Common myeloid progenitor, CD34-positive (primary cell): ENCODE measurements around the gene RBMS2.

Experiments used
- CTCF ChIA-PET: fragments of 350-600 bp; sonication (Branson Sonifier 250); formaldehyde crosslinking; loops from one replicate; lab custom pipeline; 2021; ENCODE audit warnings: antibody characterized with exemption; lab: Charles Lee
- POLR2A ChIA-PET: fragments of 350-600 bp; sonication (Branson Sonifier 250); formaldehyde crosslinking; loops from one replicate; lab custom pipeline; 2021; ENCODE audit warnings: antibody characterized with exemption; lab: Charles Lee
- DNase-seq, 3 donors: peaks; one replicate each; pipeline versions ENCODE4 v3.0.0 to v3.0.0-alpha.2; 2013
- H3K27ac ChIP-seq, 2 experiments: 1 replicate in 1 of 2; 2 replicates in 1 of 2; pipeline ENCODE4 v1.7.0; 2013; ENCODE audit warnings: inconsistent platforms in 2 of 2, low read length in 2 of 2, mild to moderate bottlenecking in 2 of 2, low read depth in 1 of 2, moderate library complexity in 1 of 2; ENCODE audit not compliant: severe bottlenecking in 2 of 2, insufficient read depth in 1 of 2, poor library complexity in 1 of 2
- H3K27me3 ChIP-seq, 5 experiments: replicated peaks in 2 of 5; 1 replicate in 3 of 5; 2 replicates in 2 of 5; pipeline versions ENCODE4 v1.6.1 to v1.7.0; 2013; ENCODE audit warnings: low read length in 4 of 5, mild to moderate bottlenecking in 2 of 5, moderate library complexity in 2 of 5, inconsistent platforms in 1 of 5; ENCODE audit not compliant: insufficient read depth in 5 of 5, control insufficient read depth in 4 of 5
- H3K36me3 ChIP-seq, 4 experiments: 1 replicate in 2 of 4; 2 replicates in 2 of 4; pipeline versions ENCODE4 v1.6.1 to v1.7.0; 2013; ENCODE audit warnings: low read length in 3 of 4, control low read depth in 1 of 4, mild to moderate bottlenecking in 1 of 4; ENCODE audit not compliant: control insufficient read depth in 4 of 4, insufficient read depth in 4 of 4
- H3K4me1 ChIP-seq, 4 experiments: 1 replicate in 3 of 4; 2 replicates in 1 of 4; pipeline versions ENCODE4 v1.6.1 to v1.7.1; 2013; ENCODE audit warnings: low read length in 3 of 4, mild to moderate bottlenecking in 3 of 4, control low read depth in 1 of 4, inconsistent platforms in 1 of 4, moderate library complexity in 1 of 4; ENCODE audit not compliant: control insufficient read depth in 4 of 4, insufficient read depth in 4 of 4; ENCODE audit errors: control extremely low read depth in 1 of 4
- H3K4me3 ChIP-seq, 7 experiments: 1 replicate in 4 of 7; 2 replicates in 3 of 7; pipeline versions ENCODE4 v1.5.1 to v1.7.0; 2013; ENCODE audit warnings: mild to moderate bottlenecking in 7 of 7, low read length in 6 of 7, moderate library complexity in 6 of 7, inconsistent platforms in 2 of 7, low read depth in 2 of 7, control low read depth in 1 of 7; ENCODE audit not compliant: insufficient read depth in 4 of 7, control insufficient read depth in 1 of 7; ENCODE audit errors: extremely low read depth in 1 of 7
- H3K9me3 ChIP-seq, 5 experiments: 1 replicate in 4 of 5; 2 replicates in 1 of 5; pipeline versions ENCODE4 v1.6.1 to v1.7.1; 2013; ENCODE audit warnings: low read length in 4 of 5, mild to moderate bottlenecking in 2 of 5, inconsistent platforms in 1 of 5, low read depth in 1 of 5, moderate library complexity in 1 of 5; ENCODE audit not compliant: control insufficient read depth in 4 of 5, insufficient read depth in 2 of 5; ENCODE audit errors: control extremely low read depth in 1 of 5
- WGBS: methylation state at CpG from one replicate; pipeline ENCODE4 v1.1.5; 2013; ENCODE audit not compliant: insufficient coverage; 5-methylcytosine and 5-hydroxymethylcytosine counted together

Gene RBMS2

DNA sequence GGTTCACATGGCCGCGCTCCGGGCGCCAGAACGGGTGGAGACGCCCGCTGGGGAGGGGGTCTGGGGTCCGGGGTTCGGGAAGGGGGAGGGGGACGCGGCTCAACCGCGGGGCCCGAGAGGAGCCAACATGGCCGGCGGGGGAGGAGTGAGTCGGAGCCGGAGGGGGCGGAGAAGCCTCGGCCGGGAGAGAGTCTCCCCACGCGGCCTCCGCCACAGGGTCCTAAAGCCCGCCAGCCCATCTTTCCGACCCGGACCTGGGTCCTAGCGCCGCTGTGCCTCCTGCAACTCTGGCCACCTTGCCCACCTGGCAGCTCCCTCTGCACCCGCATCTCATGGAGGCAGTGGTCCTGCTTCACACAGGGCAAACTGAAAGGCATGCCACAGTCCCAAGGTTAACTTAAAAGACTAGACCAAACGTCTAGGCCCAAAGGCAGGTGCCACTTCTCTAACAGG lies 108.6 kb downstream of the RBMS2 start, which contains the start of gene BAZ2A:
Gene BAZ2A, minus strand, starts transcription at position 147 of the 453 bp plus-strand sequence. CDS start 12,796 bp downstream, outside the sequence.
- WGBS, result 2% methylated on average over 20 of the region's 31 CpGs
- Histone ChIP-seq H3K4me3 (peak within 1 kb of the TSS; percentile 87 to 99 (median 96)), H3K4me1 (peaks cover 30 to 66% (median 64%) of the 10 kb centered on the region in 4 experiments), H3K36me3 (peaks cover 0 to 12% (median 2%) of the 10 kb centered on the region in 4 experiments), H3K27ac (peak within 1 kb of the TSS; percentile 90 to 96), H3K9me3 (no peaks in the 10 kb centered on the region), H3K27me3 (no peaks in the 10 kb centered on the region)
- ChIA-PET CTCF (interaction anchor here (0.7 to 19.7 kb wide), 4 partner anchors 23 to 116 kb away, joined by 3 to 316 read pairs (median 4); no protein-coding TSS in a partner anchor), POLR2A (interaction anchor here (0.8 kb wide), 1 partner anchor 19 kb away, joined by 4 read pairs; no protein-coding TSS in a partner anchor)
- peak; percentile 77 to 91 (median 86) for DNase-seq

DNA sequence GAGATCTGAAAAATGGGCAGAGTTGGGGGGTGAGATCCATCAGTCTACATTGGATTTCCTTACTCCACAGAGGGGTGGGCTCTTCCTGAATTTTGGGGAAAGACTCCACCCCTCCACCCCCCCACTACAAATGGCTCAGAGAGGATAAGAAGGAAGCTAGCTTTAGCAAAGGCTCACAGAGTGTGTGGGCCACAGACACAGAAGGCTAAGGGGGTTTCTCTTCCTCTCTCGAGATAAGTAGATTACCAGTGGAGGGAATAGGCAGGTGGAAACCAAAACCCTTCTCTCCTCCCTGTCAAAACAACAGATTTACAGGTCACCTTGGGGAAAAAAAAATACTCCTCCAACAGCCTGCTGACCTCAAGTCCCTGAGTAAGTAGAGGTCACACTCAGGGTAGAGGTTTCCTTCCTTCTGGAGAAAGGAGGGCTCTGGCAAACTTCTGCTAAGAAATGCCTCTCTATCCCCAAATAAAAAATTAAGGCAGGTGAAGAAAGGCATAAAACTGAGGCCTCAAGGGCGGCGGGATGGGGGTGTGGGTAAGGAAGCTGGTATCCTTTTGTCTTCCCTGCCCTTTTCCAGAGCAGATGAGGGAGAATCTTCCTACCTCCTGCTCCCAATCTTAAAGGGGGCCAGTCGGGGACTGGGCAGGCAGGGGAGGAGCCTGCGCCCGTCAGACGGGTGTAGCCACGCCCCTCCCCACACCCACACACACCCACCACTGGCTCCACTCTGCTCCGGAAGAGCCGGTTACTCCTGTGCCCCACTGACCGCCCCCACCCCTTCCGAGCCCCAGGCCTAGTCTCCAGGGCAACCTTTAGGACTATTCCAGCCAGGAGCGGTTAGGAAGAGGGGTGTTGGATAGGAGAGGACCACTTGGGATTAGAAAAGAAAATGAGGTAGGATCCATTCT lies 110.4 kb downstream of the RBMS2 start:
- H3K4me1 ChIP-seq, result peaks cover 26 to 79% (median 74%) of the 10 kb centered on the region in 4 experiments
- peak in 2 of 3 donors; percentile 45 to 55 for DNase-seq
- peak overlapping the region in 5 of 7 experiments; percentile 11 to 63 (median 52) for H3K4me3 ChIP-seq
- ChIA-PET CTCF (interaction anchor here (0.9 to 19.7 kb wide), 2 partner anchors 25 to 34 kb away, joined by 3 to 316 read pairs; no protein-coding TSS in a partner anchor), POLR2A (interaction anchor here (0.6 kb wide), 1 partner anchor 484 kb away, joined by 3 read pairs; no protein-coding TSS in a partner anchor)
- peak overlapping the region; percentile 25 to 54 for H3K27ac ChIP-seq
- no peaks in the 10 kb centered on the region for H3K27me3 ChIP-seq
- 3% methylated on average over 7 of the region's 13 CpGs for WGBS
- H3K9me3 ChIP-seq, result no peaks in the 10 kb centered on the region
- peaks cover 0 to under 1% (median 0%) of the 10 kb centered on the region in 4 experiments for H3K36me3 ChIP-seq

DNA sequence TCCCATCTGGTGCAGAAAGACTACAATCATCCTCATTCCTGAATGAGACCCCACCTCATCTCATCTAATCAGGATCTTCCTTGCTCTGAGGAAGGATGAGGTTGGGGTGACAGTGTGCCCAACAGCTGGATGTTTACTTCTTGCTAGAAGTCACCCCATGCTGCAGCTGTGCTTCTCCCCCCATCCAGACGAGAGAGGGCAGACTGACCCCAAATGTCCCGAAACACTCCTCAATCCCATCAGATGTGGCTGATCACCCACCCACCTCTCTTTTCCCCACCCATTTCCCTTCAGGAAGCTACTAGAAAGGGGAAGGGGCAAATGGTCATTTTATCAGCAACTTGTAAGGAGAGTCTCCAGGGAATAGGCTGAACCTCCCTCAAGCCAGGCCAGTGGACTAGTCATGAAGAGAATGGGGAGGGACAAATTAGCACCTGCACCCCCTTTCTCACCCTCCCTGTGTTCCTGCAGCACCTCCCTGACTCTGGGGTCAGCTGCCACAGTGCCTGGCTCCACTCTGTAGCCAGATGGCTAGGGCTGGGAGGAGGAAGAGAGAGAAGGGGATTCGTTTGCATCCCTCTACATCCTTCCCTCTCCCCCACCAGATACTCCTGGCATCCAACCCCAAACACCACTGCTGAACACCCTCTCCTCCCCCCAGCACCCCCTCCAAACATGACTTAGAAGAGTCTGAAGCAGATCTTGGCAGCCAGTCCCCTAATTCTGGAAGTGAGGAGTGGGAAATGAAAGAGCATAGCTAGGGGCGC lies 111.3 kb downstream of the RBMS2 start:
- Histone ChIP-seq H3K27me3 (no peaks in the 10 kb centered on the region), H3K27ac (peak overlapping the region; percentile 25 to 89), H3K36me3 (peaks cover under 1 to 8% (median 2%) of the 10 kb centered on the region in 4 experiments), H3K9me3 (no peaks in the 10 kb centered on the region), H3K4me1 (peaks cover 31 to 86% (median 73%) of the 10 kb centered on the region in 4 experiments), H3K4me3 (peak overlapping the region in 5 of 7 experiments; percentile 11 to 95 (median 63))
- ChIA-PET POLR2A (no interaction called here), CTCF (interaction anchor here (0.9 to 19.7 kb wide), 4 partner anchors 10 to 119 kb away, joined by 3 to 316 read pairs (median 4); no protein-coding TSS in a partner anchor)
- no peak for DNase-seq
- WGBS, result no CpG with 5 or more reads among the region's 4 CpGs

DNA sequence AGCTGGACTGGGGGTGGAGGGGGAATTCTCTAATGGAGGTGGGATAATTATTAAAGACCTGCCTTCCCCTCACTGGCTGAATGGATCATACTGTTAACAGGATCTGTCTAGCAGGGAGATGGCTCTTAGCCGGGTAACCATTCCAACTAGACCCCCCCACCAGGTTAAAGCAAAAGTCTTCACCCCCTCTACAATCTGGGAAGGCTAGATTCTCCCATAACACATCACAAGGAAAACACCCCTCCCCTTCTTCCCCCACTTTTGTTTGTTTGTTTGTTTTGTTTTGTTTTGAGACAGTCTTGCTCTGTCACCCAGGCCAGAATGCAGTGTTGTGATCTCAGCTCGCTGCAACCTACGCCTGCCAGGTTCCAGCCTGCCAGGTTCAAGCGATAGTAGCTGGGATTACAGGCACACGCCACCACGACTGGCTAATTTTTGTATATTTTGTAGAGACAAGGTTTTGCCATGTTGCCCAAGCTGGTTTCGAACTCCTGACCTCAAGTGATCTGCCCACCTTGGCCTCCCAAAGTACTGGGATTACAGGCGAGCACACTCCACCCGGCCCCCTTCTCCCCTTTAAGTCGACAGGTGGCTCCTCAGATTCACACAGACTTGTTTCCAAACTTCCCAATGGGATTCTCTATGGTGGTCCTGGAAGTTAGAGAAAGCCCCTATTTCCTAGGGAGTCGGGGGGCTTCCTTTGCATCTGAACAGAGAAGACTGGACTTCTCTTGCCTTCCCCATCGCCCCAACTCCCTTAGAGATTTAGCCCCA lies 112.0 kb downstream of the RBMS2 start:
- Histone ChIP-seq H3K9me3 (no peaks in the 10 kb centered on the region), H3K27ac (peak overlapping the region in 1 of 2 experiments; percentile 89), H3K4me1 (peaks cover 23 to 84% (median 66%) of the 10 kb centered on the region in 4 experiments), H3K27me3 (no peaks in the 10 kb centered on the region), H3K36me3 (peaks cover 7 to 15% (median 10%) of the 10 kb centered on the region in 4 experiments), H3K4me3 (peak overlapping the region; percentile 69 to 95 (median 84))
- DNase-seq, result no peak
- CTCF ChIA-PET, result interaction anchor here (0.7 to 19.7 kb wide), 5 partner anchors 11 to 461 kb away, joined by 3 to 316 read pairs (median 4); no protein-coding TSS in a partner anchor
- POLR2A ChIA-PET, result interaction anchor here (1.0 to 1.5 kb wide), 2 partner anchors 10 to 12 kb away, joined by 4 to 6 read pairs; partner anchors contain the start of gene ATP5F1B
- 78% methylated on average over 9 of the region's 12 CpGs for WGBS

DNA sequence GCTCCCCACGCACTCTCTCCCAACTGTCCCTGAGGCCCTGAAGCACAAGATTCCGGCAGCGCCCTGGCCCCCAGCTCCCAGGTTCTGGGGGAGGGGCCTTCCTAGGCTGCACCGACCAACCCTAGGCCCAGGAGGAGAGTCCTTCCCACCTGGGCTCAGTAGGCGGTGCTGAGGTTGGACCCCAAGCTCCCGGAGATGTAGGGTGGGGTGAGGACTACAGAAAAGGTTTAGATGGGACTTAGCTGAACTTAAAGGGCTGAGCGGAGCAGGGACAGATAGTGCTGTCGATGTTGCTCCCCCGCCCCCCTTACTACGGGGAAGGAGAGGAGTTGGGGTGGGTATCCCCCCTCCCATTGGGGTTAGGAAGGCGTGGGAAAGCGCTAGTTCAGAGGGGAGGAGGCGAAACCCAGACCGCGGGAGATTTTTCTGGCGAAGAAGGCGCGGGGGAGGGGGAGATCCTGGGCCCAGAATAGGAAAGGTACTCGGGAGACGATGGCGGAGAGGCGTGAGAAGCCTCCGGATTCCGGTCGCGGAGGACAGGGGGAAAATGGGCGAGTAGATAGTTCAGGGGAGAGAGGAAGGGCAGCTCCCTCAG lies 112.7 kb downstream of the RBMS2 start:
- Histone ChIP-seq H3K9me3 (no peaks in the 10 kb centered on the region), H3K4me3 (peak overlapping the region; percentile 69 to 95 (median 84)), H3K27me3 (no peaks in the 10 kb centered on the region), H3K4me1 (peaks cover 23 to 77% (median 63%) of the 10 kb centered on the region in 4 experiments), H3K27ac (peak overlapping the region in 1 of 2 experiments; percentile 89), H3K36me3 (peaks cover 12 to 22% (median 16%) of the 10 kb centered on the region in 4 experiments)
- CTCF ChIA-PET, result interaction anchor here (0.6 to 19.7 kb wide), 4 partner anchors 12 to 462 kb away, joined by 3 to 316 read pairs (median 4); no protein-coding TSS in a partner anchor
- peak in 2 of 3 donors; percentile 39 to 45 for DNase-seq
- POLR2A ChIA-PET, result interaction anchor here (0.6 to 1.5 kb wide), 3 partner anchors 11 to 113 kb away, joined by 3 to 6 read pairs (median 4); partner anchors contain the start of genes ATP5F1B and RBMS2
- under 1% methylated on average over 22 of the region's 27 CpGs for WGBS
